ENCODE data around the gene PRB3. TPM values are rescaled to one million over a fixed set of nuclear protein-coding genes. Genes with fewer than 3 reads are reported as not detected.
A peak's percentile ranks its signal among the peaks of the same experiment; 100 is the strongest.

PRB3 gene
- total RNA-seq, 5 donors from 2014 or later (not counting 1 experiment from before 2014, with no cell fraction given), result 0.88 TPM; not detected in 4

DNA sequence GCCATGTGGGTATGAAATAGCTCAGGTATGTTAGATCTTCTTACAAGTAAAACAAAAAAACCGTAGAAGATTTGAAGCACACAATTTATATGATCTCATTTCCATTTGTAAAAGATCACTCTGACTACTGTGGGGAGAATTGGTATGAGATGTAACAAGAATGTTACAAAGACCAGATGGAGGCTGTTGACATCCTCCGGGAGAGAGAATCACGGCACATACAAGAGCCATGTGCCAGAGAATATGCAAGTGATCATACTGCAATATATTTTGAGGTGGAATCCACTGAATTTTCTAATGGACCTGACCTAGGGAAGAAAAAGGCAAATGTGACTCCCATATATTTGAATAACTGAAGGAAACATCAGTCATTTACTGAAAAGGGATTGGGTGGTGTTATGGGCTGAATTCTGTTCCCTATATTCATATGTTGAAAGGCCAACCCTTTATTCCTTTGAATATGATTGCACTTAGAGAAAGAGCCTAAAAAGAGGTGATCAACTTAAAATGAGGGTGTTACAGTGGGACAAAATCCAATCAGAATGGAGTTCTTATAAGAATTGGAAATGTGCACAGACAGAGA, 29.1 kb downstream of the PRB3 start:
- DNase-seq (no peak), ATAC-seq (replicated peaks in 1 of 4) (no peak)
- no peak overlapping the region for H3K4me3 ChIP-seq (ENCODE audit: control insufficient read depth in 1 of 2, extremely low read depth in 1 of 2, low read length in 1 of 2)
- peaks cover 0 to 2% (median 0%) of the 10 kb centered on the region in 3 donors for H3K9me3 Mint-ChIP-seq
- H3K9me3 ChIP-seq, result no peaks in the 10 kb centered on the region
- no peak overlapping the region for H3K27ac ChIP-seq (ENCODE audit: low read length)
- no peaks in the 10 kb centered on the region for H3K27me3 ChIP-seq (replicated peaks in 1 of 2; ENCODE audit: control insufficient read depth in 2 of 2, extremely low read depth in 1 of 2, insufficient read depth in 2 of 2, low read length in 1 of 2)
- ChIA-PET POLR2A (no interaction called here), CTCF (no interaction called here)
- H3K4me1 Mint-ChIP-seq, result no peaks in the 10 kb centered on the region
- 100% methylated on average over 1 of the region's 3 CpGs for WGBS (ENCODE audit: insufficient coverage)
- H3K4me1 ChIP-seq (ENCODE audit: control insufficient read depth in 1 of 2, extremely low read depth in 1 of 2, insufficient read depth in 2 of 2, low read length in 2 of 2), result no peaks in the 10 kb centered on the region
- no peaks in the 10 kb centered on the region for H3K36me3 ChIP-seq (ENCODE audit: control insufficient read depth in 2 of 2, extremely low read depth in 1 of 2, insufficient read depth in 1 of 2, low read length in 1 of 2)
- no peaks in the 10 kb centered on the region for H3K27me3 Mint-ChIP-seq
- H3K27ac Mint-ChIP-seq, result no peak overlapping the region
- peaks cover 36% of the 10 kb centered on the region for H3K36me3 Mint-ChIP-seq
- no peak overlapping the region for H3K4me3 Mint-ChIP-seq

DNA sequence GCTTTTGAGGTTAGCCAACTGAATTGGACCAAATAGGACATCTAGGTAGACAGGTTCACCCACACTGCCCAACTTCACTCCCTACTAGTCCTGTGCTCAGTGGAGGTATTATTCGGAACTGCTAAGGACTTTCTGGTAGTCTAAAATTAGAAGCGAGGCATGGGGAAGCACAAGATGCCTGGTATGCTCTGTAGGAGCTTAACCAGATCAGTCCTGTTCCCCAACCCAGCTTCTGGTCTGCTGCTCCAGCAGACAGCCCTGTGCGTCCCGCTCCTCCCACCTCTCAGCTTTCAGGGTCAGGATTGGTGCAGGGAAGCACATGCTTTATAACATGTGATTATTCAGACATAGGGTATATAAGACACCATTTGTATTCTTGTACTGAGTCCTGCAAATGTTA, 31.2 kb downstream of the PRB3 start:
- H3K27me3 ChIP-seq (replicated peaks in 1 of 2; ENCODE audit: control insufficient read depth in 2 of 2, extremely low read depth in 1 of 2, insufficient read depth in 2 of 2, low read length in 1 of 2), result no peaks in the 10 kb centered on the region
- Mint-ChIP-seq H3K27ac (no peak overlapping the region), H3K4me3 (no peak overlapping the region), H3K27me3 (no peaks in the 10 kb centered on the region), H3K36me3 (peaks cover 33% of the 10 kb centered on the region), H3K9me3 (peaks cover 0 to 3% (median 0%) of the 10 kb centered on the region in 3 donors), H3K4me1 (no peaks in the 10 kb centered on the region)
- WGBS (ENCODE audit: insufficient coverage), result 86% methylated on average over 1 of the region's 4 CpGs
- no peaks in the 10 kb centered on the region for H3K36me3 ChIP-seq (ENCODE audit: control insufficient read depth in 2 of 2, extremely low read depth in 1 of 2, insufficient read depth in 1 of 2, low read length in 1 of 2)
- ChIA-PET CTCF (no interaction called here), POLR2A (no interaction called here)
- no peaks in the 10 kb centered on the region for H3K4me1 ChIP-seq (ENCODE audit: control insufficient read depth in 1 of 2, extremely low read depth in 1 of 2, insufficient read depth in 2 of 2, low read length in 2 of 2)
- ATAC-seq (replicated peaks in 1 of 4) (no peak), DNase-seq (no peak)
- no peaks in the 10 kb centered on the region for H3K9me3 ChIP-seq
- no peak overlapping the region for H3K4me3 ChIP-seq (ENCODE audit: control insufficient read depth in 1 of 2, extremely low read depth in 1 of 2, low read length in 1 of 2)
- H3K27ac ChIP-seq (ENCODE audit: low read length), result no peak overlapping the region

DNA sequence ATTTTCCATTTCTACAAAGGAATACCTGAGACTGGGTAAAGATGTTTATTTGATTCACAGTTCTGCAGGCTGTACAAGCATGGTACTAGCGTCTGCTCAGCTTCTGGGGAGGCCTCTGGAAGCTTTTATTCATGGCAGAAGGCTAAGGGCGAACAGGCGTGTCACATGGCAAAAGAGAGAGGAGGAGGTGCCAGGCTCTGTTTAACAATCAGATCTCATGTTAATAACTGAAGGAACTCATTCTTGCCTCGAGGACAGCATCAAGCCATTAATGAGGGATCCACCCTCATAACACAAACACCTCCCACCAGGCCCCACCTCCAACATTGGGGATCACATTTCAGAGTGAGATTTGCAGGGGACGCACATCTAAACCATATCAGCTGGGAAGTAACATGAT, 36.0 kb downstream of the PRB3 start:
- no peaks in the 10 kb centered on the region for H3K27me3 Mint-ChIP-seq
- no peaks in the 10 kb centered on the region for H3K36me3 ChIP-seq (ENCODE audit: control insufficient read depth in 2 of 2, extremely low read depth in 1 of 2, insufficient read depth in 1 of 2, low read length in 1 of 2)
- no peaks in the 10 kb centered on the region for H3K27me3 ChIP-seq (replicated peaks in 1 of 2; ENCODE audit: control insufficient read depth in 2 of 2, extremely low read depth in 1 of 2, insufficient read depth in 2 of 2, low read length in 1 of 2)
- ChIA-PET CTCF (no interaction called here), POLR2A (no interaction called here)
- no peaks in the 10 kb centered on the region for H3K4me1 Mint-ChIP-seq
- no peak overlapping the region for H3K27ac ChIP-seq (ENCODE audit: low read length)
- peaks cover 20% of the 10 kb centered on the region for H3K36me3 Mint-ChIP-seq
- H3K4me3 ChIP-seq (ENCODE audit: control insufficient read depth in 1 of 2, extremely low read depth in 1 of 2, low read length in 1 of 2), result no peak overlapping the region
- H3K9me3 Mint-ChIP-seq, result peaks cover 0 to 3% (median 0%) of the 10 kb centered on the region in 3 donors
- H3K4me3 Mint-ChIP-seq, result no peak overlapping the region
- no peak overlapping the region for H3K27ac Mint-ChIP-seq
- DNase-seq, result no peak
- 63% methylated on average over 2 of the region's 5 CpGs for WGBS (ENCODE audit: insufficient coverage)
- H3K4me1 ChIP-seq (ENCODE audit: control insufficient read depth in 1 of 2, extremely low read depth in 1 of 2, insufficient read depth in 2 of 2, low read length in 2 of 2), result no peaks in the 10 kb centered on the region
- ATAC-seq (replicated peaks in 1 of 4), result no peak
- no peaks in the 10 kb centered on the region for H3K9me3 ChIP-seq

DNA sequence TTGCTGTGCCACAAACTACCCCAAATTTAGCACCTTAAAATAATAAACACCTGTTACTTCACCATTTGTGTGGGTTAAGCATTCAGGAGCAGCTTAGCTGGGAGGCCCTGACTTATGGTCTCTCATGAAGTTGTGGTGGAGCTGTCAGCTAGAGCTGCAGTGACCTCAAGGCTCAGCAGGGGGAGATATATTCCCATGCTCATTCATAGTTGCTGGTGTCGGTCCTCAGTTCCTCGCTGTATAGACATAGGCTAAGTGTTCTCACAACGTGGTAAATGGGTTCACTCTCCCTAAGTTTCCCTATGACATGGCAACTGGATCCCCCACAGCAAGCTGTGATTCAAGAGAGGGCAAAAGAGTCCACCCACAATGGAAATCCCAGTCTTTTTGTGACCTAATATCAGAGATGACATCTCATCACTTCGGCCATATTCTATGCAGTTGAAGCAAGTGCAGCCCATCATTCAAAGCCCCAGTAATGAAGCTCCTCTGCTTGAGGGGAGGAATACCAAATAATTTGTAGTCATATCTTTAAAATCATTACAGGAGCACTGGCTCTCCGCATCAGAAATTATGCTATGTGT, 41.1 kb downstream of the PRB3 start:
- Histone ChIP-seq H3K27ac (ENCODE audit: low read length) (no peak overlapping the region), H3K9me3 (no peaks in the 10 kb centered on the region), H3K27me3 (replicated peaks in 1 of 2; ENCODE audit: control insufficient read depth in 2 of 2, extremely low read depth in 1 of 2, insufficient read depth in 2 of 2, low read length in 1 of 2) (no peaks in the 10 kb centered on the region), H3K4me1 (ENCODE audit: control insufficient read depth in 1 of 2, extremely low read depth in 1 of 2, insufficient read depth in 2 of 2, low read length in 2 of 2) (no peaks in the 10 kb centered on the region), H3K4me3 (ENCODE audit: control insufficient read depth in 1 of 2, extremely low read depth in 1 of 2, low read length in 1 of 2) (no peak overlapping the region), H3K36me3 (ENCODE audit: control insufficient read depth in 2 of 2, extremely low read depth in 1 of 2, insufficient read depth in 1 of 2, low read length in 1 of 2) (no peaks in the 10 kb centered on the region)
- H3K27ac Mint-ChIP-seq, result no peak overlapping the region
- peaks cover 8% of the 10 kb centered on the region for H3K36me3 Mint-ChIP-seq
- no peak overlapping the region for H3K4me3 Mint-ChIP-seq
- H3K4me1 Mint-ChIP-seq, result no peaks in the 10 kb centered on the region
- 20% methylated on average over 2 of the region's 5 CpGs for WGBS (ENCODE audit: insufficient coverage)
- CTCF ChIA-PET, result interaction anchor here in 1 of 2 donors (1.0 kb wide), 1 partner anchor 258 kb away, joined by 3 read pairs; no protein-coding TSS in a partner anchor
- ATAC-seq (replicated peaks in 1 of 4), result peak in 2 of 4 experiments; percentile 41 to 58
- H3K9me3 Mint-ChIP-seq, result no peaks in the 10 kb centered on the region
- DNase-seq, result peak in 18 of 35 experiments; percentile 1 to 47 (median 12)
- POLR2A ChIA-PET, result no interaction called here
- no peaks in the 10 kb centered on the region for H3K27me3 Mint-ChIP-seq

DNA sequence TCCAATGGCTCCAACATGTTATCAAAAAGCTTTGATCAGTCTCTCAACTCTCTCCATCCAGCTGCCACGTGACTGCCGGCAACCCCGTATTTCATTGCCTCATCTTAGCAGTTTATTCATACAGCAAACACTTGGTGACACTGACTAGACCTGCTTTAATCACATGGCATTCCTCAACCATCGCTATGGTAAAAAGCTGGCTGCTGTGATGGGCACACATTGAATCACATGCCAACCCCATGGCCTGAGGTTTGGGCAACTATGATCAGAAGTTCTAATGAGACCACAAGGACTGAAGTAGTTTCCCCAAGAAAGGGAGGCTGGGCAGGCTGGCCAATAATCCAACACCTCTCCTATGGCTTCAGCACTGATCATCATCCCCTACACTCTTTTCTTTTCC, 42.1 kb downstream of the PRB3 start:
- H3K4me3 ChIP-seq (ENCODE audit: control insufficient read depth in 1 of 2, extremely low read depth in 1 of 2, low read length in 1 of 2), result no peak overlapping the region
- Mint-ChIP-seq H3K9me3 (peaks cover 0 to 6% (median 0%) of the 10 kb centered on the region in 3 donors), H3K4me1 (no peaks in the 10 kb centered on the region), H3K36me3 (peaks cover 7% of the 10 kb centered on the region), H3K4me3 (no peak overlapping the region), H3K27ac (no peak overlapping the region), H3K27me3 (no peaks in the 10 kb centered on the region)
- ATAC-seq (replicated peaks in 1 of 4) (no peak), DNase-seq (no peak)
- ChIA-PET POLR2A (no interaction called here), CTCF (no interaction called here)
- H3K4me1 ChIP-seq (ENCODE audit: control insufficient read depth in 1 of 2, extremely low read depth in 1 of 2, insufficient read depth in 2 of 2, low read length in 2 of 2), result no peaks in the 10 kb centered on the region
- no peak overlapping the region for H3K27ac ChIP-seq (ENCODE audit: low read length)
- 96% methylated on average over 4 of the region's 4 CpGs for WGBS (ENCODE audit: insufficient coverage)
- no peaks in the 10 kb centered on the region for H3K27me3 ChIP-seq (replicated peaks in 1 of 2; ENCODE audit: control insufficient read depth in 2 of 2, extremely low read depth in 1 of 2, insufficient read depth in 2 of 2, low read length in 1 of 2)
- no peaks in the 10 kb centered on the region for H3K9me3 ChIP-seq
- no peaks in the 10 kb centered on the region for H3K36me3 ChIP-seq (ENCODE audit: control insufficient read depth in 2 of 2, extremely low read depth in 1 of 2, insufficient read depth in 1 of 2, low read length in 1 of 2)

Other genes starting within 250 kb of the PRB3 start
- gene TAS2R19, start 247.1 kb downstream of the PRB3 start, total RNA-seq, result 1 to 10 TPM; 1.4 to 6.7 (median 2.4) TPM
- gene TAS2R31, start 238.3 kb downstream of the PRB3 start, total RNA-seq, result 1 to 10 TPM; 2.4 to 4.3 (median 3.6) TPM
- 1 to 10 TPM in 4 of 5 donors, under 1 TPM in 1; 0.82 to 3.6 (median 1.4) TPM for gene TAS2R46, start 207.4 kb downstream of the PRB3 start, total RNA-seq
- 1 to 10 TPM in 4 of 5 donors, under 1 TPM in 1; 0.35 to 5.2 (median 1.8) TPM for gene TAS2R43, start 177.4 kb downstream of the PRB3 start, total RNA-seq
- gene TAS2R30, start 135.1 kb downstream of the PRB3 start, total RNA-seq, result 1 to 10 TPM; 2.3 to 8.5 (median 3.3) TPM
- gene SMIM10L1, start 98.5 kb downstream of the PRB3 start, total RNA-seq, result 10 to 100 TPM in 1 of 5 donors, 1 to 10 TPM in 4; 8.8 to 10.2 (median 9.7) TPM
- not detected for gene TAS2R42, start 82.8 kb downstream of the PRB3 start, total RNA-seq
- gene PRB4, start 40.7 kb upstream of the PRB3 start, total RNA-seq, result not detected
- gene PRB2, start 125.9 kb upstream of the PRB3 start, total RNA-seq, result not detected

Data from T-cell (primary cell).